GM18868 (cell line): ENCODE data around the gene ATP5F1B.

ENCODE experiments used
- ATAC-seq: cut with Tn5 transposase; IDR thresholded peaks from one replicate; pipeline ENCODE4 v1.9.1; 2021; ENCODE audit warnings: mild to moderate bottlenecking, moderate library complexity; ENCODE audit not compliant: unreplicated experiment

ATP5F1B gene

DNA sequence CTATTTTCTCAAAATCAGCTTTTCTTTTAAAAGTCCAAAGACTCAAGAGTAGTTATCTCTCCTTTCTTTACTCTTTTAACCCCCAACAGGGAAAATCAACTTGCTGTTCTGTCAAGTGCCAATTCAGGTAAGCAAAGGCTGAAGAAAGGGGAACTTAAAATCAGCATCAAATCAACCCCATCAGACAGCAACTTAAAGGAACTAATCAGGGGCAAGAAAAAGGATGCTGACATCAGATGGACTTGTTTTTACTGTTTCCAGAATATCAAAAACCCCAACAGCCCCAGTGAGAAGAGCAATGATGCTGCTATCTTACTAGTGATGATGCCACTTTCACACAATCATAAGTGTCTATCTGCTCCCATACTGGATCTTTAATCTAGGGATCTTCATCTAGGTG lies 19.1 kb downstream of the ATP5F1B start:
- no peak for ATAC-seq

DNA sequence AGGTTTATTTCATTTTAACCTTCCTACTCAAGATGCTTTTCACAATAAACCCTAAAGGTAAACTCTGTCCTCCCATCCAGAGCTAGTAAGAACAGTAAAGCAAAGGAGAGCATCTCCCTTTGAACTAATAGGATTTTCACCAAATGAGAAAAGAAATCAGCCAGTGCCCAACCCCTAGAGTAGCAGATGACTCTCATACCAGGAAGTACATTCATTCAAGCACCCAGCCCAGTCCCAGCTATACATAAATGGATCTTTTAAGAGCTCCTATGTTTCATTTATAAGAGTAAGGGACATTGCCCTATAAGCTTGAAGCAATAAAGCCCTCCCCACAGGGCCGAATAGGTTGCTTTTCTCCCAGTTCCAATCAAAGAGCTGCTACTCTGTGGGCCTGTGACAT lies 23.2 kb downstream of the ATP5F1B start:
- no peak for ATAC-seq

DNA sequence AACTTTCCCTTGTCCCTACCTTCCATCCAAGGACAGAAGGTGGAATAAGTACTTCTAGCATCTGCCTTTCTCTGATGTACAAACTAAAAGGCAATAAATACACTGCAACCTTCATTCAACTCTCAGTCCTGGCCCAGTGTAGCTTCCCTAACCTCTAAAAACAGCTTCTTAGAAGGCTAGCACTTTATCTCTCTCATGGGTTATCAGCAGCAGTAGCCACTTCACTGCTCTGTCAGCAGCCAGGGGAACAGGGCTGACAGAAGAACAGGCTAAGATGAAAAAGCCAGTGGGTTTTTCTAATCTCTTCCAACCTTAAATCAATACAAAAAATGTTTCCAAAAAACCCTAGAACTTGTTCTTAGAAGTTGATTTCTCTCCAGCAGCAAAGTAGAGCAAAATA lies 28.9 kb downstream of the ATP5F1B start:
- ATAC-seq = no peak

DNA sequence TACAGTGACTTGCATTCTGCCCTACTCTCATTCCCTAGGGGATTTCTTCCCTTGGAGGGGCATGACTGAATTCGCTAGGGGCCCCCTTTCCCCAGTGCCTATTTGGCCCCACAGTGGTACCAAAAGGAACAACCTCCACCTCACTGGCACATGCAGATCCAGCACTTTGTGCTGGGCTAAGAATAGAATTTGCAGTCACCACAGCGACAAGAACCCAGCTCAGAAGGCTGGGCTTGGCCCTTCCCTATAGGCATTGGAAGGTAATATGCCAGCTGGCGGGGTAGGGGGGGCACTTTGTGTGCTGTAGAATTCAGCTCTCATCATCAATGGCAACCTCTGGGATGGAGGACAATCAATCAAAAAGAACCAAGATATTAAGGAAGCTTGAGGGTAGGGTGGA lies 29.5 kb downstream of the ATP5F1B start:
- ATAC-seq = no peak

DNA sequence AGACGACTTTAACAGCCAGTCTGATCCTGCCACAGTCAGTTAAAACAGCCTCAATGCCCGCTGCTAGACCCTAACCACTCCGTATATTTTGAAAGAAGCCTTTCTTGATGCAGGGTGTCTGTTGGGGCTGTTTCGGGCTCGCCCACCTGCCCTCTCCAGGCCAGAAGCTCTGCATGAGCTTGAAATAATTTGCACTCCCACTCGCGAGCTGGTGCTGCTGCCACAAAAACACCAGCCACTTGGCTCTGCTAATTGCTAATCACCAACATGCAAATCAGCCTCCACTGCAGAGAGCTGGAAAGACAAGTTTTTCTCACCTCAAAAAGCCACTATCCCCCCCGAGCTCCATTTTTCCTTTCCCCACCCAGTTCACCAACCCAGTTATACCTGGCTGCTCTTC lies 31.2 kb downstream of the ATP5F1B start:
- ATAC-seq = no peak

DNA sequence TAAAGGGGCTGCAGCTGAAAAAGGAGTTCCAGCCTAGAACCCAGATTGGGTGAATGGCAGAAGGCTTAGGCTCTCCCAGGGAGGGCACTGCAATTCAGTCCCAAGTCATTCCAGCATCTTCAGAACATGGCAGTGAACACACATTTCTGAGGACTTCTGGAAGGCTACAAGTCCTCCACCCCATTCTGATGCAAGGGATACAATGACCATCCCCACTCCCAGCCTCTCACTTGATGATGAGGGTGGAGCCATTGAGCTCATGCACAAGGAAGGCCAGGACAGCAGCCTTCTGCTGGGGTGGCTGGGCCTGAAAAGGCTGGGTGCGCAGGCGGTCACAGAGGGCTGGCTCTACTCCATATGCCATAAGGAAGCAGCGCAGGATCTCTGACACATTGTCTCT lies 41.4 kb downstream of the ATP5F1B start:
- ATAC-seq = no peak

GRCh38 chr12:56602239-56602638 lies 43.5 kb downstream of the ATP5F1B start:
- no peak for ATAC-seq

GRCh38 chr12:56601503-56601902 lies 44.3 kb downstream of the ATP5F1B start:
- ATAC-seq = no peak

DNA sequence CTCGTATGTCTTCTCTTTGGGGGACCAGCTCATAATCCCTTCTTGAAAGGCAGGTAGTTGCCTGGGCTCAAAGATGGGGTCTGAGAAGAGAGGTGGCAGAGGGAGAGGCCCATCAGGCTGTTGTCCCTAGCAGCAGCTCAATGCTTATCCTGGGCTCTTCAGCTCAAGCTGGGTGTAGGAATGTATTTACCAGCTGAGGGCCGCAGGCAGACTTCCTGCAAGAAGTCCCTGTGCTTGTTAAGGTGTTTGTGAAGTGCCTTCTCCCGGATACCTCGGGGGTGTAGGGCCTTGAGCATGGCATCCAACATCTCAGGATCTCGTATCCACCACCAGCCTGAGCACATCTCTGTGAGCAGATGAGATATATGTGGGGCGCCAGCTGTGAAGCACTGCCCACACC lies 45.0 kb downstream of the ATP5F1B start:
- no peak for ATAC-seq

DNA sequence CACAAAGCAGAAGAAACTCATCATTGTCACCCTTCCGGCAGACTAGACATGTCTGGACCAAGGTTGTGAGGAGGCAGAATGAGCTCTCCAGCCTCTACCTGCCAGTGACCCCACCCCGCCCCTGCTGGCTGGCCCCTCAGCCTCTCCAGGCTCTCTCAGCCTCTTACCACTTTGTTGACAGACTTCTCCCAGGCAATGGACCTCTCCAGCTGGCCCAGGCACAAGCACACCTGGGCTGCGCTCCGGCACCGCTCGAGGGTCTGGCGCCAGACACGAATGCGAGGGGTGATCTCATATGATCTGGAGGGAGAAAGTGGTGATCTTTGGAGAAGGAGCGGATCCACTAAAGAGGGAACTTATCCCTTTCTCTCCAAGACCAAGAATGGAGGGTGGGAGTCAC lies 46.0 kb downstream of the ATP5F1B start:
- no peak for ATAC-seq

DNA sequence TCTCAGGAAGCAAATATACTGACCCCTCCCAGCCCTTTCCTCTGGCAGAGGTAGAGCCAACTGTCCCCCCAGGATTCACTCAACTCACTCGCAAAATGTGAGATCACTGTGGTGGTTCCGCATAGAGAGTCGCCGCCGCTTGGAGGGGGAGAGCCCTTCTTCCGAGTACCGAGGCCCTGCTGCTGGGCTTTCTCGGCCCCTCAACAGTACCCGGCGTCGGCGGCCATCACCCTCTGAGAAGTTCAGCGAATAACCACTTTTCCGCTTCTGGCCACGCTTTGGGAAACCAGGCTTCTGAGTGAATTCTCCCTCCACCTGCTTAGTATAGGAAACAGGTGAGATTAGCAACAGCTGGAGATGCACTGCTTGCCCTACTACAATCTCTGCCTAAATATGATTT lies 46.7 kb downstream of the ATP5F1B start:
- ATAC-seq = no peak

DNA sequence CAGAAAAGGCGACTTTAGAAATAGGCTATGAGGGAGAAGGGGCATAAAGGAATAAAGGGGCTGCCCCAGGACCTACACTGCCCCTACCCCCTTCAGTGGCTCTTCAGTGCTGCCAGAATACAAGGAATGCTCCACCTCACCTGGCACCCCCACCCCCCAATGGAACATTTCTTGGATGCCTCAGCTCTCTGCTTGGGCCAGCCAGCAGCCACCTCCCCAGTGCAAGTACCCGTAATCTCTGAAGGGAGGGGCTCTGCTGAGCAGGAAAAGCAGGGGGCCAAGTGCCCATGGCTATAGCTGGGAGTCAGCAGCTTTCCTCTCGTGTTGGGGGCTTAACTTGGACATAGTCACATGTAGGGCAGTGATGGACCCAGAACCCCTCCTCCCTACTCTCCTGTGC lies 49.0 kb downstream of the ATP5F1B start:
- no peak for ATAC-seq

DNA sequence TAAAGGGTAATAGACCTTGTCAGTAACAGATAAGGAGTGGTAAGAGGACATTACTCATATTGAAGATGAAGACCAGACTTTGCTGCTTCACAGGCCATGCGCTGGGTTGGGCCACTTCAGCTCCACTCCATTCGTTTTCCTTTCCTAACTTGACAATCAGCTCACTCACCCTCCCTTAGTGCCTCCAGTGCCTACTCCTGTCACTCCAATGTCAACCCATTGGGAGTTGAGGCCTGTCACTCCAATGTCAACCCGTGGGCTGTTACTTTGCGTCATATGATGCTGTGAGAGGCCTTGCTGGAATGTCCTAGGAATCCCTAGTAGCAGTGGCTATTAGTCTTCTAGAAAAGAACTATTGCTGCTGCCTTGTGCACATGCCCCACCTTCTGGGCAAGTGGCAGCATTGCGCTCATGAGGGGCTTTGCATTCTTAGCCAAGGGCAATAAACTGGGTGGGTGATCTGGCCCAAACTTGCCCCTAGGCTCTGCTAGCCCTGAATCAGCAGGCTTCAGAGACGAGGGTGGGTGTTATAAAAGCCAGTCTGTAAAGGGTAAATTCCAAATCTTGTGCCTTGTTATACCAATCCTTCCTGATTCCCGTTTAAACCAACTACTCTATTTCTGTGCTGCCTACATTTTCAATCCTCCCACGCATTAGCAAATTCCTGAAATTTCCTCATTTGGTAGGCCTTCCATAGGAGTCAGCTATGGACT lies 51.7 kb downstream of the ATP5F1B start:
- ATAC-seq = peak; percentile 62

GRCh38 chr12:56591961-56592360 lies 53.8 kb downstream of the ATP5F1B start:
- no peak for ATAC-seq

DNA sequence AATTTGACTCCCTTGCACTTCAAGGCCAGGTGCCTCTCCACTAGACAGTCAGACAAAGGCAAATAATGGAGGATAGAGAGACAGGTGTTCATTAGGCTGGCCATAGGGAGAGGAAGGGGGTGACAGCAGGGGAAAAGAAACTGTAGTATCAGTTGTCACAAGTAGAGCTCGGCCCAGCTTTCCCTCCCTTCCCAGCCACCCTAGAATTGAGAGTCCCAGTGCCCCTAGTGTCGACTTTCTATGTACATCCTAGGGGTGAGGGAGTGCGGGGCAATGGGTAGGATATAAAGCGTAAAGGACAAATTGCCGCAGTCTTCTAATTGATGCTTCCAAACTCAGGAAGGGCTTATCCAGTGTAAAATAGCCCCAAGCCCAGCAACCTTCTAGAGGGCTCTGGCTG lies 54.7 kb downstream of the ATP5F1B start:
- no peak for ATAC-seq

- no peak for ATAC-seq
These were observed 55.5 kb downstream of the ATP5F1B start for GRCh38 chr12:56590237-56590830.

DNA sequence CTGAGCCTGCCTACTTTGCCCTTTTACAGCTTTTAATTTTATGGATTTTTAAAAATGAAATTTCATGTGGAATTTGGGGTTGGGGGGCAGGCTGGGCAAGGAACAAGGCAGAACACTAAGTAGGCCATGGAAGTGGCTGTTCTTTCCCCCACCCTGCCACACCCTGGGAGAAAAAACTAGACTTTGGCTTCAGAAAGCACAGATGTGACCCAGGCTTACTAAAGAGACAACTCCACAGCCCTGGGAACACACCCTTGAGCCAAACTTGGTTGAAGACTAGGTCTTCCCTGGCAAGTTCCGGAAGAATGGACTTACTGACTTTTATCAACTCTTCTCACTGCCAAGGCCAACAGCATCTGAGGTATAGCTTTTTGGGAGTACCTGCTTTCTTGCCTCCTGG lies 56.0 kb downstream of the ATP5F1B start:
- ATAC-seq = no peak
